ENCODE data around the gene HRH2. TPM values are rescaled to one million over a fixed set of nuclear protein-coding genes. Genes with fewer than 3 reads are reported as not detected.

HRH2 gene
- total and polyA plus RNA-seq, 4 donors, result 1.8 to 36.1 (median 9.9) TPM

DNA sequence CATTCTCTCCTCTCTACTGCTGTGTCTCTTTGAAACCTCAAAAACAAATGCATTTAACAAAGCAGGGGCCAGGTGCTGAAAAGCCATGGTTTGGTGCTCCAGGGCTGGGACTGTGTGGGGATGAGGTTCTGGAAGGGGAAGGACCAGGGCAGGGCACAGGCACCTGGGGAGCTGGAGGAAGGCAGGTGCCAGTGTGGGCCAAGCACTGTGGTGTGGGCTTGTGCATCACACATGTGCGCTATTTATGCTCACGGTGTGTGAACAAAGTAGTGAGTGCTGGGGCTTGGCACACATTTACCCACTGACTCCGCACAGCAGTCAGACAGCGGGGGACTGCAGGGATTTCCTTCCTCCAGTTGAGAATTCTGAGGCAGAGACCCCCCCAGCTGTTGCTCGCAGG, 10.1 kb downstream of the HRH2 start:
- ATAC-seq (ENCODE audit: insufficient read depth, low FRiP score), result no peak
- Histone ChIP-seq H3K9me3 (ENCODE audit: control insufficient read depth in 4 of 4, insufficient read depth in 3 of 4, low read length in 3 of 4) (peaks cover 0 to 5% (median 0%) of the 10 kb centered on the region in 4 donors), H3K4me3 (no peak overlapping the region), H3K27ac (ENCODE audit: low read depth in 1 of 2, low read length in 1 of 2) (no peak overlapping the region), H3K9ac (ENCODE audit: insufficient read depth in 1 of 2, low read length in 2 of 2) (no peak overlapping the region), H3K27me3 (ENCODE audit: control insufficient read depth in 3 of 3, insufficient read depth in 3 of 3, low read length in 2 of 3) (peaks cover 0 to 3% (median 1%) of the 10 kb centered on the region in 3 donors), H3K4me1 (ENCODE audit: control insufficient read depth in 5 of 5, insufficient read depth in 5 of 5, low read length in 5 of 5) (peaks cover 0 to 8% (median 5%) of the 10 kb centered on the region in 5 donors), H3K36me3 (ENCODE audit: control insufficient read depth in 4 of 4, insufficient read depth in 4 of 4, low read length in 4 of 4) (no peaks in the 10 kb centered on the region)
- 62 to 81% methylated on average over 5 of the region's 5 CpGs for WGBS, 2 donors
- no peak for DNase-seq
- TF ChIP-seq, protein P1, sequence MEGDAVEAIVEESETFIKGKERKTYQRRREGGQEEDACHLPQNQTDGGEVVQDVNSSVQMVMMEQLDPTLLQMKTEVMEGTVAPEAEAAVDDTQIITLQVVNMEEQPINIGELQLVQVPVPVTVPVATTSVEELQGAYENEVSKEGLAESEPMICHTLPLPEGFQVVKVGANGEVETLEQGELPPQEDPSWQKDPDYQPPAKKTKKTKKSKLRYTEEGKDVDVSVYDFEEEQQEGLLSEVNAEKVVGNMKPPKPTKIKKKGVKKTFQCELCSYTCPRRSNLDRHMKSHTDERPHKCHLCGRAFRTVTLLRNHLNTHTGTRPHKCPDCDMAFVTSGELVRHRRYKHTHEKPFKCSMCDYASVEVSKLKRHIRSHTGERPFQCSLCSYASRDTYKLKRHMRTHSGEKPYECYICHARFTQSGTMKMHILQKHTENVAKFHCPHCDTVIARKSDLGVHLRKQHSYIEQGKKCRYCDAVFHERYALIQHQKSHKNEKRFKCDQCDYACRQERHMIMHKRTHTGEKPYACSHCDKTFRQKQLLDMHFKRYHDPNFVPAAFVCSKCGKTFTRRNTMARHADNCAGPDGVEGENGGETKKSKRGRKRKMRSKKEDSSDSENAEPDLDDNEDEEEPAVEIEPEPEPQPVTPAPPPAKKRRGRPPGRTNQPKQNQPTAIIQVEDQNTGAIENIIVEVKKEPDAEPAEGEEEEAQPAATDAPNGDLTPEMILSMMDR (IDR thresholded peaks at IDR 0.05; ENCODE audit: control extremely low read depth, extremely low read depth), result no peak

DNA sequence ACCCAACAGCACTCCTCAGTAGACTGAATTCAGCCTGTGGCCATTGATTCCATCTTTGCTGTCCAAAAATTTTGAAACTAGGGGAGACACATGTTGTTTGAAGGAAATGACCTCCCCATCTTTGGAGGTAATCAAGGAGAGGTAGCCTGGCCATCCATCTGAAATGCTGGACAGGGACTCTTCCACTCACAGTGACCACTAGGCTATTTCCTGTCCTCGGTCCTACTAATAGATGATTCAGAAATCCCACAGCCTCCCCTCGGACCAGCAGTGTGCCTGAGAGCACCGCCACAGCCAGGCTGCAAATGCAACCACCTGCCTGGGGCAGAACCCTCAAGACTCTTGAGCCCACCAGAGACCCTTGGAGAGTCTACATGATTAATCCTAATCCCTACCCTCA, 12.5 kb downstream of the HRH2 start:
- Histone ChIP-seq H3K4me3 (no peak overlapping the region), H3K27ac (ENCODE audit: low read depth in 1 of 2, low read length in 1 of 2) (peak overlapping the region in 1 of 2 donors; percentile 72), H3K9me3 (ENCODE audit: control insufficient read depth in 4 of 4, insufficient read depth in 3 of 4, low read length in 3 of 4) (peaks cover 0 to 5% (median 0%) of the 10 kb centered on the region in 4 donors), H3K27me3 (ENCODE audit: control insufficient read depth in 3 of 3, insufficient read depth in 3 of 3, low read length in 2 of 3) (peaks cover under 1 to 11% (median 4%) of the 10 kb centered on the region in 3 donors), H3K4me1 (ENCODE audit: control insufficient read depth in 5 of 5, insufficient read depth in 5 of 5, low read length in 5 of 5) (peaks cover 0 to 2% (median under 1%) of the 10 kb centered on the region in 5 donors), H3K36me3 (ENCODE audit: control insufficient read depth in 4 of 4, insufficient read depth in 4 of 4, low read length in 4 of 4) (no peaks in the 10 kb centered on the region), H3K9ac (ENCODE audit: insufficient read depth in 1 of 2, low read length in 2 of 2) (no peak overlapping the region)
- TF ChIP-seq, protein P1 (IDR thresholded peaks at IDR 0.05; ENCODE audit: control extremely low read depth, extremely low read depth), result no peak
- ATAC-seq (ENCODE audit: insufficient read depth, low FRiP score) (no peak), DNase-seq (no peak)
- WGBS, 2 donors, result 46 to 70% methylated on average over 3 of the region's 3 CpGs

DNA sequence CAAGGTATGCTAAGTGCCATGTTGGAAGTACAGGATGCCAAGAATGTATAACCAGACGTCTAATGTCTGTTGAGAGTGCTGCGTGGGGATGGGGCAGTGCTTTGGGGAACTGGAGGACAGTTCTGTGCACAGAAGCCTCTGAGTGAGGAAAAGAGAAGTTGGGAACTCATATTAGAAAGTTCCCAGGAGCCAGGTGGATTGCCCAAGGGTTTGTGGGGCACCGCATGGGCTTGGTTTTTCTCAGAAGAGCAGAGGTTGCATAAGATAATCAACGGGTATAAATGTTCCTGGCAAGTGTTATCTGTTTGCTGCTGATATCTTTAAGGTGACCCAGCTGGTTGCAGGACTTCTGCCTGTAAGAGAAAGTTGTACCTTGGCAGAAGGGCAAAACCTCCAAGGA, 13.1 kb downstream of the HRH2 start:
- H3K36me3 ChIP-seq (ENCODE audit: control insufficient read depth in 4 of 4, insufficient read depth in 4 of 4, low read length in 4 of 4), result no peaks in the 10 kb centered on the region
- ATAC-seq (ENCODE audit: insufficient read depth, low FRiP score), result no peak
- H3K27me3 ChIP-seq (ENCODE audit: control insufficient read depth in 3 of 3, insufficient read depth in 3 of 3, low read length in 2 of 3), result peaks cover 3 to 15% (median 4%) of the 10 kb centered on the region in 3 donors
- WGBS, 2 donors, result 7 to 18% methylated on average over 4 of the region's 4 CpGs
- H3K9ac ChIP-seq (ENCODE audit: insufficient read depth in 1 of 2, low read length in 2 of 2), result no peak overlapping the region
- H3K4me1 ChIP-seq (ENCODE audit: control insufficient read depth in 5 of 5, insufficient read depth in 5 of 5, low read length in 5 of 5), result peaks cover 0 to 5% (median 0%) of the 10 kb centered on the region in 5 donors
- peak overlapping the region in 1 of 2 donors; percentile 72 for H3K27ac ChIP-seq (ENCODE audit: low read depth in 1 of 2, low read length in 1 of 2)
- TF ChIP-seq, protein P1 (IDR thresholded peaks at IDR 0.05; ENCODE audit: control extremely low read depth, extremely low read depth), result no peak
- DNase-seq, result no peak
- H3K9me3 ChIP-seq (ENCODE audit: control insufficient read depth in 4 of 4, insufficient read depth in 3 of 4, low read length in 3 of 4), result peaks cover 0 to 5% (median 0%) of the 10 kb centered on the region in 4 donors
- H3K4me3 ChIP-seq, result no peak overlapping the region
